ENCODE results near the gene MS4A15. TPM values are rescaled to one million over a fixed set of nuclear protein-coding genes. Genes with fewer than 3 reads are reported as not detected.
"Not testable (repeated sequence)": the region's sequence is repeated elsewhere in the genome, so short reads cannot be mapped to it uniquely, and the experiment has no call there.

The MS4A15 gene, protein sequence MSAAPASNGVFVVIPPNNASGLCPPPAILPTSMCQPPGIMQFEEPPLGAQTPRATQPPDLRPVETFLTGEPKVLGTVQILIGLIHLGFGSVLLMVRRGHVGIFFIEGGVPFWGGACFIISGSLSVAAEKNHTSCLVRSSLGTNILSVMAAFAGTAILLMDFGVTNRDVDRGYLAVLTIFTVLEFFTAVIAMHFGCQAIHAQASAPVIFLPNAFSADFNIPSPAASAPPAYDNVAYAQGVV
- not detected for polyA plus RNA-seq (ENCODE audit: insufficient read length in 4 of 4)

DNA sequence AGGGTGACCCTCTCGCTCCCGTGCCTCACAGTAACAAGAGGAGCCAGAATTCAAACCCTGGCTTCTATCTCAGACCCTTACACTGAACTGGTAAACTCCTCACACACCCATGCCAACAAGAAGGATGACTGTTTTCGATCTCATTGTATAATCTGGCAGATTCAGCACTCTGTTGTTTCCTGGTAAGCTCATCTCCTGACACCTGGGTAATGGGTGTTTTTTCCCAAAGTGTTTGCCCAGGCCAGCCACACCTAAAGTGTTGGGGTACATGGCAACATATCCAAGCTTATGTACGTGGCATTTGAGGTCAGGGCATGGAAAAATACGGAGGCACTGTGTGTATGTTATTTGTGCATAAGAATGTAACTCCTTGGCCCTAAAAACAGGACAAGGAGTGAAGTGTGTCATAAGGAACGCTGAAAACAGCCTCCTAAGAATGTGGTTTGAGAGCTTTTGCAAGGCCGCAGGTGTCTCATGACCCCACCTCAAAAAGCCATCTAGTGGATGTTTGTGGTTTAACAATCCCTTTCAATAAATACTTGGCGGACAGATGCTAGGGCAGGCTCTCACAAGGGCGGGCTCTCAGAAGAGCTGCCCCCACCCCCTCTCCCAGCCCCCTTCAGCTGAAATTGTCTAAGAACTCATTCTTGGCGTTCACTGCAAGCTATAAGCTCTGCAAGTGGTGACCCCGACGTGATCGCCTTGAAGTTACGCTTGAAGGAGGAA is at the start of gene MS4A15:
Gene MS4A15, plus strand, starts transcription at position 561 of the 726 bp plus-strand sequence. CDS start 6,867 bp downstream, outside the sequence.
- DNase-seq (ENCODE audit: low read depth in 4 of 4, low spot score in 2 of 4), result no peak

DNA sequence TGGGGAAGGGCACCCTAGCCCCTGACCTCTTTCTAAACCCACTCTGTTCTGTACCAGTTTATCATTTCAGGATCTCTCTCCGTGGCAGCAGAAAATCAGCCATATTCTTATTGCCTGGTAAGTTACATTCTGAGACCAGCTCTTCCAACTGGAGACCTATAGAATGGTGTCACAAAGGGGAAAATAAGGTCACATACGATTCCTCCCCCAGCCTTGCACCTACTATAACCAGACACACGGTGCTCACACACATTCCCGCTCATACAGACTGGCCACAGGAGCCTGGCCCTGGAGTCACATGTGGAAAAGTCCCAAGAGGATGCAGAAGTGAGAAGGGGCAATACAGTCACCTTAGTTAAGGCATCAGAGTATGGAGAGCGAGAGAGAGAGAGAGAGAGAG is 49.7 kb upstream of the MS4A15 start:
- no peak for DNase-seq (ENCODE audit: low read depth in 4 of 4, low spot score in 2 of 4)

DNA sequence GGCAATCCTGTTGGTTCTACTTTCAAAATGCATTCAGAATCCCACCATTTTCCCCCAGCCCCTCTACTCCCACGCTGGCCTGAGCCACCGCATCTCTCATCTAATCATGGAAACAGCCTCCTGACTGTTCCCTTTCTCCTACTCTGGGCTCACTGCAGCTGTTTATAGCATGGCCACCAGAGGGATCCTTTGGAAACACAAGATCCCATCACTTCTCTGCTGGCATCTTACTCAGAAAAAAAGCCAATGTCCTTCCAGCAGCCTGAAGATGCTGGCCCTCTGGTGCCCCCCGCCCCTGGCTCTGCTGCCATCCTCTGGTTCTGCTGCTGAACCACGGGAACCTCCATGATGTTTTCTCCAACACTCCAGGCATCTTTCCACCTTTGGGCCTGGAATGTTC is 46.2 kb upstream of the MS4A15 start:
- no peak for DNase-seq (ENCODE audit: low read depth in 4 of 4, low spot score in 2 of 4)

DNA sequence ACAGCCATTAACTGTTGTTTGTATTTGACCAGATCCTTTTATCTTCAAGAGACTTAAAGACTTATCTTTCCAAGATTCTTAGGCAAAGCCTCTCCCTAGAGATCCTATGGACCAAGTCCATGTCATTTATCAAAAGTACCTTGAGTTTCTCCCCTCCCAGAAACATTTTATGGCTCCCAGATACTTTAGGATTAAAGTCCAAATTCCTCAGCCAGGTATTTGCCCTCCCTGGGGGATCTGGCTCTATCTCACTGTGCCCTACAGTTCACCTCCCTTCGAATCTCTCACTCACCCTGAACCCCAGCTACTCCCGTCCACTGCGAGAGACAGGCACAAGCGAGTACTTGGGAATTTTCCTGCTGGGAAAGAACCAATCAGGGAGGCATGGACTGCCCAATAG is 45.4 kb upstream of the MS4A15 start:
- no peak for DNase-seq (ENCODE audit: low read depth in 4 of 4, low spot score in 2 of 4)

DNA sequence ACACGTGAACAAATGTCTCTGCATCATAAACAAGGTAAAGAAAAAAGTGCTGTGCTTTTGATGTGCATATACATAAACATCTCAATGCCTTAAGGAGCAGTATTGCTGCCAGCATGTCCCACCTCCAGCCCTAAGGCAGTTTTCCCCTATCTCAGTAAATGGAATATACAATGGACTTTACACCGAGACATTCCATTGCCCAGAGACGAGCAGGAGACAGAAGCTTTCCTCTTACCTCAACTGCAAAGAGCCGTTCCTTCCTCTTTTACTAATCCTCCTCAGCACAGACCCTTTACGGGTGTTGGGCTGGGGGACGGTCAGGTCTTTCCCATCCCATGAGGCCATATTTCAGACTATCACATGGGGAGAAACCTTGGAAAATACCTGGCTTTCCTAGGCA is 43.2 kb upstream of the MS4A15 start:
- DNase-seq (ENCODE audit: low read depth in 4 of 4, low spot score in 2 of 4), result not testable (repeated sequence)

DNA sequence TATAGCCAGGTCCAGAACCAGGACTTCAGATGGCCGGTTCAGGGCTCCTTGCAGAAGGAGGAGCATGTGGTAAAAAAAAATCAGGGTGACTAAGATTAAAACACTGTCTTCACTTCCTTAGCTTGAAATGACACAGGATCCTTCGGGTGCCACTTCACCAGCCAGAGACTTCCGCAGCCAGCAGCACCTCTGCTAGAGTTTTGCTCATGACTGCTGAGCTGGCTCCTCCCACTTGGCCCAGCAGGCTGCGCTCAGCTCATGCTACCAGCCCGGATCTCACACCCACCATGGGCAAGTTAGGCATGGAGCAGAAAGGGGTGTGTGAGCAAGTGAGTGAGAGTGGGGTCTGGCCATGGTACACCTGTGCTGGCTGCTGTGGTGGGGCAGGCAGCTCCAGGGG is 38.7 kb upstream of the MS4A15 start:
- DNase-seq (ENCODE audit: low read depth in 4 of 4, low spot score in 2 of 4), result no peak

DNA sequence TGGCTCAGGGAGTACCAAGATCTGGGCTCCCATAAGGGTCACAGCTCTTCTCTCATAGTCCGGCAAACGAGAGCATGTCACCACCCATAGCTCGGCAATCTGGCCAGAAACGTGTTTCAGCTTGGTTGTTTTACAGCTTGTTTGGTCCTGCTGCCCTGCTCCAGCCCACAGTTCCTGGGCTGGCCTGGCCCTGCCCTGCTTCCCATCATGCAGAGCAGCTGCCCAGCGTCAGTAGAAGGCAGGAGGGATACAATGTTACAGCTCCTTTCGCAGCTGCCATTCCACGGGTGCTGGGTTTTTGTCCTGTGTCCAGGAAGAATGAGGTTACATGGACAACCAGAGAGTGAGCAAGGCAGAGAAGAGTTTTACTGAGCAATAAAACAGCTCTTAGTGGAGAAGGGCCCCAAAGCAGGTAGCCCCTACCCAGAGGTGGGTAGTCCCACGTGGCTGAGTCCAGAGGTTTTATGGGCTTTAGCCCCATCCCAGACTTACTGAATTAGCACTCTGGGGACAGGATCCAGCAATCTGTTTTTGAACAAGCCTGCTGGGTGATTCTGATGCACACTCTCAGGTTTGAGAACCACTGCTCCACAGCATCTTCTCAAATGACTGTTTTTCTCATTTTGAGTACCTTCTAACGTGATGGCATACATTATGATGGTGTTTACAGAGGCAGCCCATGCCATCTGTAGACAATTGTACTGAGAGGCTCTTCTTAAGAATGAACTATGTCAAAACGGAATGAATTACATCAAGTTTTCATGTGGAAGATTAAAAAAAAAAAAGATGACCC is 37.9 kb upstream of the MS4A15 start:
- no peak for DNase-seq (ENCODE audit: low read depth in 4 of 4, low spot score in 2 of 4)

DNA sequence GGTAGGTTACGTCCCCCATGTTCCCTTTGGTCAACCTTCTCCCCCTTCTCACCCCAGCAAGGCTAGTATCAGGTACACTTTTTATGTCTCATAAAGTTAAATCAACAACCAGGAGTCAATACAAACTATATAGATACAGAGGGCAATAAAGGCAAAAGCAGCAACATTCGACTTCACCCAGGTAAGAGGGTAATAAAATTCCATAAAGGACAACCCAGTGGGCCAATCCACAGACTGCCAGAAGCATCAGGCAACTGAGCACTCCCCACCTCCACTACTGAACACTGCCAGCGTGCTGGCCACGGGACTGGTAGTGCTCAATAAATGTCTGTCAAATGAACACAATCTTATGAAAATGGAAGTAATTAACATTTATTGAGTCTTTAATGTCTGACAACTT is 37.3 kb upstream of the MS4A15 start:
- DNase-seq (ENCODE audit: low read depth in 4 of 4, low spot score in 2 of 4), result no peak

DNA sequence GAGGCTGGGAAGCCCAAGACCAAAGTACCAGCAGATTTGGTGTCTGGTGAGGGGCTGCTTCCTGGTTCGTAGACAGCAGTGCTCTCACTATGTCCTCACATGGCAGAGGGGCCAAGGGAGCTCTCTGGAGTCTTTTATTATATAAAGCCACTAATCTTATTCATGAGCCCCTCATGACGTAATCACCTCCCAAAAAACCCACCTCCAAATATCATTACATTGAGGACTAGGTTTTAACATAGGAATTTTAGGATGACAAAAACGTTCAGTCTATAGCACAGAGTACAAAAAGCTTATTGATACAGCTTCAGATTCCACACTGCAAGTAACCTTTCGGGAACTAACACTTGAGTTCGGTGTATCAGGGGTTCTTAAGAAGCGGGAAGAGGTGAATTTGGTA is 36.2 kb upstream of the MS4A15 start:
- no peak for DNase-seq (ENCODE audit: low read depth in 4 of 4, low spot score in 2 of 4)

DNA sequence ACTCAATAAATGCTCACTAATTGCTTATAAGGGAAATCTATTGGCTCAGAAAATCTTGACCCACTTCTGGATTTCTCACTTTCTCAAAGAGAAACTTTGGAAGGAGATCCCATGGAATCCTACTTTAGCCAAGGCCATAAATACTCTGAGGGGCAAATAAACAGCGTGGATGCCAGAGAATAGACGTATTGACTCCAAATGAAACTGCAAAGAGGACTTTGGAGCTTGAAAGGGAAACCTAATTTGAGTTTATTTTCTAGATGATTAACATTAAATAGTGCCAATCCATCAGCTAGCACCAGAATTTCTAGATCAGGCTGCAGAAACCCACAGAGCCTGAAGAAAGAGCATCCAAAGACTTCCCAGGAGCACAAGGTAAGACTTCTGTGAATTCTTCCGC is 32.2 kb upstream of the MS4A15 start, which contains the start of gene MS4A18:
Gene MS4A18, plus strand, starts transcription at position 301 of the 400 bp plus-strand sequence.
- DNase-seq (ENCODE audit: low read depth in 4 of 4, low spot score in 2 of 4), result no peak

DNA sequence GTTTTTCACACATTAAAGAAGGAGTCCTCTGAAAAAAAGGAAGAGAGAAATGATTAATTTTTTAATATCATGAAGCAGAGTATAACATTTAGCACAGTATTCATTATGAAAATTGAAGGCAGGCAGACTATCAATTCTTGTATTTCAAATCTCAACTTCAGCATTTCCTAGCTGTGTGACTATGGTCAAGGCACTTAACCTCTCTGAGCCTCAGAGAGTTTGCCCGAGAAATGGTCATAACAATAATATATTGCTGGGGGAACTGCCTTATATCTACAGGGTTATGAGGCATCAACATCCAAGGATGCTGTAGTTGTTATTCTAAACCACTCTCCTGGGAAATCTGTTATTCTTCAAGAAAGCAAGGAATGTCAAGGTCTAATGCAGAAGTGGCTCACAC is 31.1 kb upstream of the MS4A15 start:
- no peak for DNase-seq (ENCODE audit: low read depth in 4 of 4, low spot score in 2 of 4)

DNA sequence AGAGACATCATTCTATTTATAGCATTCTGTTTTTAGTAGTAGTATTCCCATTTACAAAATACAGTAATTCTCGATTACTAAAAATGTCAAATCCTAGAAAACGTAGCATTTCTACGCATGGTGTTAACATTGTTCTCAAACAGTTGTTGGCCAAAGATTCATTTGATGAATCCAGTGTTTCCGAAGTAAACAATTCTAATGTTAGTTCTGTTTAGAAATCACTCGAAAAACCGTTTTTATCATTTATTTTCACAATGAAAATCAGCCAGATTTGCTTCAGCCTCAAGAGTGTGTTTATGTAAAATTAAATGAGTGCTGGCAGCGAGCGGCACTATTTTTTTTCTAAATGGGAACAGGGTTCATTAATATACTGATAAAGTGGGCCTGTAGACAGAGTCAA is 25.1 kb upstream of the MS4A15 start:
- no peak for DNase-seq (ENCODE audit: low read depth in 4 of 4, low spot score in 2 of 4)

DNA sequence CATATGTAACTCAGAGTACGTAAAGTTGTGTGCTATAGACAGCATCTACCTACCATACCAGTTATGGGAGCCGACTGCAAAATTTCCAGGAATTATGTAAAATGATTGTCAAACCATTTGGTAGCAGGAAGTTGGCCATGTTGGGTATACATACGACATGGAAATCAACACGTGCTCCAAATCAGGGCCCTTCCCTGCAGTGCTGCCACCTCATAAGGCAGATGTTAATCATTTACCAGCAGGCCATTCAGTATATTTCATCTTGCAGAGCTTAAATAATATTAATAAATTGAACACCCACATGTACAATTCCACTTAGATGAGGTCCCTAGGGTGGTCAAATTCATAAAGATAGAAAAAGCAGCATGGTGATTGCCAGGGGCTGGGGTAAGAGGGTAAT is 22.4 kb upstream of the MS4A15 start:
- no peak for DNase-seq (ENCODE audit: low read depth in 4 of 4, low spot score in 2 of 4)

DNA sequence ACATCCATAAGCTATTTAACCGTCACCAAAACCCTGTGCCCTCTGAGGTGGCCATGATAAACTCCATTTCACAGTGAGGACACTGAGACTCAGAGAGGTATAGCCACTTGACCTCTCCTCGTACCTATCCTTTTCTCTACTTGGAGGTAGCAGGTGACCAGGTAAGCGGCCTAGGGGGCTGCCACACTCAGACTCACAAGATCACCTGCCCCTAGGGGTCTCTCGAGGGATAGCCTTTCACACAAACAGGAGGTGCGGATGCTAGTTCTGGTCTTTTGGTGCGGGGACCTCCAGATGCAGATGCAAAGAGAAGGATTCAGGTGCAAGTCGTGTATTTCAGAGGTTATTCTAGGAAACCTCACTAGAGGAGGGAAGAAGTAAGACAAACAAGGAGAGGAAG is 17.6 kb upstream of the MS4A15 start:
- no peak for DNase-seq (ENCODE audit: low read depth in 4 of 4, low spot score in 2 of 4)

DNA sequence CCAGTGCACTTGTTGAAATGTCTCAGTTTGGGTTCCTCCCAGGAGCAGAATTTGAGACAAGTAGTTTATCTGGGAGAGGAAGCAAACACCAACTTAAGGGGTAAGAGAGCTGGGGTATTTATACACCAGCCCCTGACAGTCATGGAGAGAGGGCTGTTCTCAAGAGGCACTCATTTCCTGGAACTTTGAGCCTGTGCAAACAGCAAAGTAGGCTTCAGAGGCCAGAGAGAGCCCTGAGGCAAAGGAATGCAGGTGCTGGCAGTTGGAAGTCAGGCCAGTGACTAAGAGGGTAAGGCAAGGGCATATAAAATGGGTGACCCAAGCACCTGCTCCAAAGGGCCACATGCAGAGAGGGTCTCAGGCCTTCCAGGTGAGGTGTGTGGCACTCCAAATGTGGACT is 16.1 kb upstream of the MS4A15 start:
- DNase-seq (ENCODE audit: low read depth in 4 of 4, low spot score in 2 of 4), result no peak

DNA sequence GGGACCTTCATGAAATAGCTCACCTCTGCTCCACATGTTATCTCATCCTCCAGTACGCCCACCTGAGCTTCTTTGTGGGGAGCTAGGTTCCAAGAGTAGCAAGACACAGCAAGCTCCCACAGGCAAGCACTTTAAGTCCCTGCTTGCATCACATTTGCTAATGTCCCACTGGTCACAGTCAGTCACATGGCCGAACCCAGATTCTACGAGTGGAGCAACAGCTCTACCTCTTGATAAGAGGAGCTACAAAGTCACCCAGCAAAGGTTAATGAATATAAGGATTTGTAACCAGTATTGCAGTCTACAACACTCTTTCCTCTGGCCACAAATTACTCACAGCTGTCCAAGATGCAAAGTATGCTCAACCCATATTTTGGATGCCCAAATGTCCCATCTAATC is 15.2 kb upstream of the MS4A15 start:
- DNase-seq (ENCODE audit: low read depth in 4 of 4, low spot score in 2 of 4), result no peak

DNA sequence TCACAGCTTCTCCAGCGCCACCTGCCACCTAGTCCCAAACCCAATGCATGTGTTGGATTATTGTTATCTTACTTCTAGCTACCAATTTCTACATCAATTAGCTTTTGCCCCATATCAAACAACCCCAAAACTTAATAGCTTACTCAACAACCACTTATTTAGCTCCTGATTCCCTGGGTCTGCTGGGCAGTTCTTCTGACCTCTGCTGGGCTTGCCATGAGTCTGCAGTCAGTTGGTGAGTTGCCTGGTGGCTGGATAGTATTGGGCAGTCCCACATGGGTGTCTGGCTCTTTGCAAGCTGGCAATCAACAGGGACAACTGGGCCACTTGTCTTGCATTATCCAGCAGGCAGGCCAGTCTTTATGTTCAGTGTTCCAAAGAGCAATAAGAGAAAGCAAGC is 13.6 kb upstream of the MS4A15 start:
- DNase-seq (ENCODE audit: low read depth in 4 of 4, low spot score in 2 of 4), result no peak

DNA sequence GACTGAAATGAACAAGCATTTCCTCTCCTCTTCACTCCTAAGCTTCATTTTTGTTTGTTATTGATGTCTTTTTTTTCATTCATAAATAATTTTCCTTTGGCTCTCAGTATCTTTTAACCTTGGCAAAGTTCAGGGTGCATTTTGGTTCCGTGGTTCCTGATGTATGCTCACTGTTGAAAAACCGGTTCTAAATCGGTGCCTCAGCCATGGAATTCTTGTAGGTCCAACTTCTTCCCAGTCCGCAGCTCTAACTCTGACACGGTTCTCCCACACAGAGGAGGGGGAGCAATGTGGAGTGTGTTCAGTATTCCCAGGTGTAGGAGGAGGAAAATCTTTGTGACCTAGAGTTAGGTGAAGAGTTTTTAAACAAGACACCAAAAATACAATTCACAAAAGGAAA is 12.6 kb upstream of the MS4A15 start:
- no peak for DNase-seq (ENCODE audit: low read depth in 4 of 4, low spot score in 2 of 4)

DNA sequence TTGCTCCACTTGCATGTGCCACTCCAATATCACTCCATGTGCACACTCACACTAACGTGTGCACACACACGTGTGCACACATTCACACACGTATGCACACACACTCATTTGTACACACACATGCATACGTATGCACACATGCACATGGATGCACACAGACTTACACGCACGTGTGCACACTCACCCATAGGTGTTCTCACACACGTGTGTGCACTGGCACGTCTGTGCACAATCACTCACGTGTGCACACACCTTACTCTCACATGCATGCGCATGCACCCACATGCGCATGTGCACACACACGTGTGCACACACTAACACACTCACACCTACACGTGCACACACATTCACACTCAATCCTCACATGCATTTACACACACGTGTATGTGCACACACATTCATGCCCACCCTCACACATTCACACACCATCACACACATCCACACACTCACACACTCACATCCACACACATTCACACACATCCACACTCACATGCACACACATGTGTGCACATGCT is 9.3 kb upstream of the MS4A15 start:
- DNase-seq (ENCODE audit: low read depth in 4 of 4, low spot score in 2 of 4), result no peak

DNA sequence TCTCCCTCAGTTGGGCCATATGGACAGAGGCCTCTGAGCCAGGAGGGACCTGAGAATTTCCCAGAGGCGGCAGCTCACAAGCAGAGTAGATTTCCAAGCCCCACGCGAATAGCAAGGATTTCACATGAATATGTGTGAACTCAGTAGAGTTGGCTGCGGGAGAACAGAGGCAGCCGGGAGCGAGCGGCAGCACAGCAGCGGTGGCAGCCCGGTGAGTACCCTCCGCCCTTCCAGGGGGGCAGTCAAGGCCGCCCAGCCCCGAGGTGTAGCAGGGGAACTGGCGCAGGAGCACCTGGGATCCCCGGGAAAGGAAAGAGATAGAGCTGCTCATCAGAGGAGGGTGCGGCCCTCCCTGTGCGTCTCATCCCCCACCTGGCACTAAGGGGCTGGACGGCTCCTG is 8.4 kb upstream of the MS4A15 start:
- no peak for DNase-seq (ENCODE audit: low read depth in 4 of 4, low spot score in 2 of 4)

DNA sequence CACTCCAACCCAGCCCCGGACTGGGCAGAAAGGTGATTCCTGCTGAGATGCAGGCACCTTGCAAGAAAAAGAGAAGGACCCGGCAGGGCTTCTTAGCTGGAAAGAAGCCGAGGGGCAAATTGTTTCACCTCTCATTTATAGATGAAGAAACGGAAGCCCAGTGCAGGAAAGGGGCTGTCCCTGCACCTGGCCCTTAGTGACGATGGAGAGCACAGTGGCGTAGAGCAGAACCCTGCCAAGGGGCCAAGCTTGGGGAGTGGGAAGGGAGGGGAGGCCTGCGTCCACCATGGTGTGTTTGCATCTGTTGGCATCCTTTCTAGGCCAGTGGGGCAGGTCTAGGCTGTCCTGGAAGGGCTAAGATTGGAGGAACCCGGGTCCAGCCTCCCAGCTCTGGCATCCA is 7.8 kb upstream of the MS4A15 start:
- DNase-seq (ENCODE audit: low read depth in 4 of 4, low spot score in 2 of 4), result no peak

Data from left renal cortex interstitium (tissue), 4 donors.